ENCODE data around the gene ASPRV1.
"Not testable (repeated sequence)": the region's sequence is repeated elsewhere in the genome, so short reads cannot be mapped to it uniquely, and the experiment has no call there.

Gene ASPRV1

DNA sequence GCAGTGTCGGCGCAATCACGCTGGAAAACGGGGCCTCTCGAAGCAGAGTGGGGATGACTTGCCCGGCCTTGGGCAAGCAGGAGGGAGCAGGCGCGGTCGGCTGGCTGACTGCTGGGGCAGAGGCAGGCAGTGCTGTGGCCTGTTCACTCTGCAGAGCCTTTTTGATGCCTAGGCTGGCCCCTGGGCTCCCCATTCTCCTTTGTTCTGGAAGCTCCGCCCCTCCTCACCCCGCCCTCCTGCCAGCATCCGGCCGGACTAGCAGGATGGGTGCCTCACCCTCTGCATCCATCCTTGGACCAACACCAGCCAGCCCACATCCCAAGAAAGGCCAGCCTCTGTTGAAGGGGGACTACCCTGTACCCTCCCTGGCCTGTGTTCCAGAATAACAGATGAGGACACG is at the start of gene ASPRV1:
TSS of gene ASPRV1 (minus strand) at position 136 of the 400 bp plus-strand sequence. CDS start 195 bp downstream, outside the sequence.
- DNase-seq: no peak

DNA sequence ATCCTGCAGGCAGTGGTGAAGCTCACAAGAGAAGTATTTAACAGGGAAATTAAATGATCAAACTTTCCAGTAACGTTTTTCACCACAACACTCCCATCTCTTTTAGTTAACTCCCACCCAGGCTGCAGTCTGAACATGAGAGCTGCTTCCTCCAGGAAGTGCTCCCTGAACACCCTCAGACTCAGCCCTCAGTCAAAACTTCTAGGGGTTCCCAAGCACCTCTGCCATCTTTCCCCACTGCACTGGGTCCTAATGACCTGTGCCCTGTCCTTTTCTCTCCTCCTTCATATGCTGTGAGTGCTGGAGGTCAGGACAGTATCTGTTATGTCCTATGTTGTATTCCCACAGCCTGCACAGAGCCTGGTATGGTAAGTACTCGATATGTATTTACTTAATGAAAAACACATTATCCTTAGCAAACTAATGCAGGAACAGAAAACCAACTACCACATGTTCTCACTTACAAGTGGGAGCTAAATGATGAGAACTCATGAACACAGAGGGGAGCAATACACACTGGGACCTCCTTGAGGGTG is 49.2 kb upstream of the ASPRV1 start:
- DNase-seq: no peak

DNA sequence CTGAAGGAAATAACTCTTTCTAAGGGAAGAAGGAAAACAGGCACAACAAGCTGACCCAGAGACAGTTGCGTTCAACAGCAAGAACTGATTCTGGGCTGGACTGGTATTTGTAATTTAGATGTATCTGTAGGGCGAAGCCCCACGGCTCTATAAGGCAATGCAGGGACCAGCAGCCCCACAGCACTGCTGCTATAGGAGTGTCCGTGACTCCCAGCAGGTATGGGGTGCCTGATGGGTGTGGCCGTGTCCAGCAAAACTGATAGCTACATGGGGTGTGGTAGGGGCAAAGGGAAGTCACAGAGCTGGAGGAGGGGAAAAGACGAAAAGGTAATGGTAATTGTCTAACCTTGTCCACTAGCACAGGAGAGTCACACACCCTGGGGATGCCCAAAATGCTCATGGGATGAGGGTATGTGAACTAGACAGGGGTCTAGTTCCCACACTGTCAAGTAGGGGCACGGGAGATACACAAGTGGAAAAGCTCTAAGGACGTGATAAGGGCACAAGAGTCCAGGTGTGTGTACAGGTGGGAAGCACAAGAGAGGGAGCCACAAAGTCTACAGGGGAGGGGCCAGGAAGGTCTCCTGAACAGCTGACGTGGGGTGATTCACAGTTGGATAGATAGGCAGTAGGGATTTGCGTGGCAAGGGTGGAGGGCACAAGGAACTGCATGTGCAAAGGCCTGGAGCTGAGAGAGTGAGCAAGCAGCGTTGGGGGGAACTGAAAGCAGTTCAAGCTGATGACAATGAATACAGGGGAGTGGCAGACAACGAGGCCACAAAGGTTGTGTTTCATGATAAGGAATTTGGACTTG is 48.5 kb upstream of the ASPRV1 start:
- DNase-seq: no peak

DNA sequence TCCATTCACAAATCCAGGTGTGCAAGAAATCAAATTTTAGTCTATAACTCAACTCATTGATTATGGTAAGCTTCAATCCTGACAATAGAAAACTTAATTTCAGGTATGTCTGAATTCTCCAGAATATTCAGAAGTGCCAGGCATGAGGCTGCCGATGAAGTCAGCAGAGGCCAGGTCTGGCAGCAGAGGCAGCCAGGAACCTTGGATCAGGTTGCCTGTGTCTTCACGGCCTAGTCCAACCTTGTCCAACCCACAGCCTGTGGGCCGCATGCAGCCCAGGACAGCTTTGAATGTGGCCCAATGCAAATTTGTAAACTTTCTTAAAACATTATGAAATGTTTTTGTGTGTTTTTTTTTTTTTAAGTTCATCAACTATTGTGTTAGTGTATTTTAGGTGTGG is 46.9 kb upstream of the ASPRV1 start:
- no peak for DNase-seq

DNA sequence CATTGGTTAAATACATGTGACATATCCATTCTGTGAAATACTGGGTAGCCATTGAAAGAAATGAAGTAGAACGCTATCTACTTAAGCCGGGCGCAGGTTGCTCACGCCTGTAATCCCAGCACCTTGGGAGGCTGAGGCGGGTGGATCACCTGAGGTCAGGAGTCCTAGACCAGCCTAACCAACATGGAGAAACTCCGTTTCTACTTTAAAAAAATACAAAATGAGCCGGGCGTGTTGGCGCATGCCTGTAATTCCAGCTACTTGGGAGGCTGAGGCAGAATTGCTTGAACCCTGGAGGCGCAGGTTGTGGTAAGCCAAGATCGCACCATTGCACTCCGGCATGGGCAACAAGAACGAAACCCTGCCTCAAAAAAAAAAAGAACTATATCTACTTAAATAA is 45.7 kb upstream of the ASPRV1 start:
- DNase-seq: no peak

DNA sequence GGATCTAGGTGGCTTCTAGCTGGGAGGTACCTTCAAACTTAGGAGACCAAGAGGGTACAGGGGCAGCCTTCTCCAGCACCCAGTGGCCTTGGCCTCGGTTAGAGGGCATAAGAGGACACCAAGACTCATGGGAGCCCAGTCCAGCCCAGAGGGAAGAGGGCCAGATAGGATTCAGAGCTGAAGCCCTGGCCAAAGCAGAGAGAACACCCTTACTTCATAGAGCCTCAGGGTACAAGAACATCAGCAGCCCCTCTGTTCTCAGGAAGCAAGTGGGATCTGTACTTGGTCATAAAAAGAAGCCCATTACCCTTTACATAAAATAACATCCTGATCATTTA is 45.0 kb upstream of the ASPRV1 start:
- no peak for DNase-seq

DNA sequence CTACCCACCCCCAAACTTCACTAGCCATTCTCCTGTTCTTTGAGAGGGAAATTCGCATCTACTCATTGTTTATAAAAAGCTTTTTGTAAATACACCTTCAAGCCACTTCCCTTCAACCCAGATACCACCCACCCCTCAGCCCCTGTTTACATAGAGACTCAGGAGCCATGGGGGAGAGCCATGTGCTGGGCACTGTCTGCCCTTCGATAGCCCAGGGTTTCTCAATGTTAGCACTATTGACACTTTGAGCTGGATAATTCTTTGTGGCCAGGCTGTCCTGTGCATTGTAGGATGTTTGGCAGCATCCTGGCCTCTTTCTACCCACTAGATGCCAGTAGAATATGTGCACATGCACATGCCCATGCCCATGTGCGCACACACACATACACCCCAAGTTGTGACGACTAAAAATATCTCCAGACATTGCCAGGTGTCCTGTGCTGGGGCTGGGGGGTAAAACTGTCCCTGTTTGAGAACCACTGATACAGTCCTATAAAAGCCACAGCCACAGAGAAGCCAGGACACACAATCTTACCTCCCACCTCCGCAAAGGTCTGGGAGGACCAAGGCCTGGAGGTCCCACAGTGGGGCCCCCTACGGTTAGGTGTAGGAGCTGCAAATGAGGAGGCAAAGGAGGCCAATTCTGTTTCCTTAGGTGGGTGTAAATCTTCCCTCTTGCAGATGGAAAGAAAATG is 44.5 kb upstream of the ASPRV1 start:
- no peak for DNase-seq

DNA sequence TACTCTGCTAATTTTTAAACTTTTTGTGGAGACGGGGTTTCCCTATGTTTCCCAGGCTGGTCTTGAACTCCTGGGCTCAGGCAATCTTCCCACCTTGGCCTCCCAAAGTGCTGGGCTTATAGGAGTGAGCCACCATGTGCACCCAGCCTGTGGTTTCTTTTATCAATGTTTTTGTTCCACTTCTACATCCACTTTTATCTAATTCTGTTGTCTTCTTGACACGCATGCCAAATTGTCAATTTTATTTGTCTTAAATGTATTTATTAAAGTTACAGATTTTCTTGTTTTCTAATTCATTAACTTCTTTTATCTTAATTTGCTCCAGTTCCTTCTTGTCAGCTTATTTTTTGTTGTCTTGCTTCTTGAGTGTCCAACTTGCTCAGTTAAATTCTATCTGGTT is 43.8 kb upstream of the ASPRV1 start:
- no peak for DNase-seq

DNA sequence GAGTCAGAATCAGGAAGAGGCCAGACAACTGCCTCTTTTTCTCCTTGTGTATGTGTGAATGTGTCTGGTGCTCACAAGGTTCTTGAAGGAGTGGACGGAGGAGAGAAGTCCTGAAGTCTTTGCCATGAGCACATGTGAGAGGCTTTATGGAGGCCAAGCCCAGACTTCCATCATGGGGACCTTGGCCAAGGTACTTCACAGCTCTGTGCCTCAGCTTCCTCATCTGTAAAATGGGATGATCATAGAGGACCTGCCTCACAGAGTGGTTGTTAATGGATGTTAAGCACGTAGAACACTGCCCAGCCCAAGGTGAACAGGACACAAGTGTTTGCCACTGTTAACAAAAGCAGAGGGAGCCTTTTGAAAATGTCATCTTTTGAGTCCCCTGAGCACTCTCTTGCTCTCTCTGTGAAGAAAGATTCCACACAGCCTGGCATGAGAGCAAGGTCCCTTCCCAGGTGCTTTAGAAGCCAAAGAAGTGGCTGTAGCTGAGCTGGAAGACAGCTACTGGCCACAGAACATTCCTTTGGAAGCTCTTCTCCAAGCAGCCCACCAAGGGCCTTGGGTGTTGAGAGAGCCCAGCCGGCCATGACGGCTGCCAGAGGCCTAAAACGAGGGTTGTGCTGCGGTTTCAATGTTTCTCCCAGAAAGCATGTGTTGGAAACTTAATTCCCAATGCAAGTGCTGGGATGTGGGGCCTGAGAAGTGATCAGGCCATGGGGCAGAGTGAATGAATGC is 41.8 kb upstream of the ASPRV1 start:
- no peak for DNase-seq

DNA sequence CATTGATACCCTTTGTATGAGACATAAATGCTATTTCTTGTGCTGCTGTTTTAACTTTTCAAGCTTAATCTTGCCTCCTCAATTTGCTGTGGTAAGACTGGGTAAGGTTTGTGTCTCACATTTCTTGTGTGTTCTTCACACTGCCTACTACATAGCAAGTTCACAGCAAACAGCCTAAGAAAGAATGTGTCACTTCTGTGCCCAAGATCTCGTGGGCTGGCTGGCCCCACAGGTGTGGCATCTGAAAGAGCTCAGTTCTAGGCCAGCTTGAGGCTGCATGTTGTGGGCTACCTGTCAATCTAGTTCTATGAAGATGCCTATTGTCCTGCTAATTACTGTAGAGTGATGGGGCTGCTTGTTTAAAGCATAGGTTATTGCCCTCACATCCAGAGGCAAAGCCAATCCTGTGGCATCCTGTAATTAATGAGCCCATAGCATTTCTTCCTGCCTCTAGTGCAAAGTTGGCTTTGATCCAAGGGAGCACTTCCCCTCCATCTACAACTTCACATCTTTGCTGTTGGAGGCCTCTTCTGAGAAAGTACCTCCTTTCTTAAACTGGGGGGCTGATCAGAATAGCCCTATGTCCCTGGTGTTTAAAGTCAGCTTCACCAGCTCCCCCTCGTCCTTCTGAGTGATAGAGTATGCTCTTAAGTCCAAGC is 40.9 kb upstream of the ASPRV1 start:
- DNase-seq: no peak

DNA sequence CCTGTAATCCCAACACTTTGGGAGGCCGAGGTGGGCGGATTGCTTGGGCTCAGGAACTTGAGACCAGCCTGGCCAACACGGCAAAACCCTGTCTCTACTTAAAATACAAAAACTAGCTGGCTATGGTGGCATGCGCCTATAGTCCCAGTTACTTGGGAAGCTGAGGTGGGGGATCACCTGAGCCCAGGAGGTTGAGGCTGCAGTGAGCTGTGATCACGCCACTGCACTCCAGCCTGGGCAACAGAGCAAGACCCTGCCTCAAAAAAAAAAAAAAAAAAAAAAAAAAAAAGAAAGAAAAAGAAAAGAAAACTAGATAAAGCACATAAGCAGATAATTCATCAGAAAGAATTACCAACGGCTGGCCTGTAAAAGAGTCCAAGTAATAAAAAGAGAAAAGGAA is 39.1 kb upstream of the ASPRV1 start:
- DNase-seq: not testable (repeated sequence)

DNA sequence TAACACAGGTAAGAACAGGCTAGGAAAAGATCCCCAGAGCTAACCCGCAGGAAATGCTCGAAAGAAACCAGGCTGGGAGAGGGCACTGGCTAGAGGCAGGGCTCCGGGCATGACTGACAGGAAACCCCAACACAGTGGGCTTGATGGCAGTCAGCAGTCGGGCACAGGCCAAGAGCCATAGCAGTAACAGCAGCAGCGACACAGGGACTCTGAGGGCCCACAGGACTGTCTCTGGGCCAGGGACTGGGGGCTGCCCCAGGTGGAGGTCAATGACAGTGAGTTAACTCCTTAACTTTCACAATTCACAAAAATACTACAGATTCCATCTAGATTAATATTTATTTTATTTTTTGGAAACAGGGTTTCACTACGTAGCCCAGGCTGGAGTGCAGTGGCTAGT is 37.3 kb upstream of the ASPRV1 start:
- DNase-seq: no peak

DNA sequence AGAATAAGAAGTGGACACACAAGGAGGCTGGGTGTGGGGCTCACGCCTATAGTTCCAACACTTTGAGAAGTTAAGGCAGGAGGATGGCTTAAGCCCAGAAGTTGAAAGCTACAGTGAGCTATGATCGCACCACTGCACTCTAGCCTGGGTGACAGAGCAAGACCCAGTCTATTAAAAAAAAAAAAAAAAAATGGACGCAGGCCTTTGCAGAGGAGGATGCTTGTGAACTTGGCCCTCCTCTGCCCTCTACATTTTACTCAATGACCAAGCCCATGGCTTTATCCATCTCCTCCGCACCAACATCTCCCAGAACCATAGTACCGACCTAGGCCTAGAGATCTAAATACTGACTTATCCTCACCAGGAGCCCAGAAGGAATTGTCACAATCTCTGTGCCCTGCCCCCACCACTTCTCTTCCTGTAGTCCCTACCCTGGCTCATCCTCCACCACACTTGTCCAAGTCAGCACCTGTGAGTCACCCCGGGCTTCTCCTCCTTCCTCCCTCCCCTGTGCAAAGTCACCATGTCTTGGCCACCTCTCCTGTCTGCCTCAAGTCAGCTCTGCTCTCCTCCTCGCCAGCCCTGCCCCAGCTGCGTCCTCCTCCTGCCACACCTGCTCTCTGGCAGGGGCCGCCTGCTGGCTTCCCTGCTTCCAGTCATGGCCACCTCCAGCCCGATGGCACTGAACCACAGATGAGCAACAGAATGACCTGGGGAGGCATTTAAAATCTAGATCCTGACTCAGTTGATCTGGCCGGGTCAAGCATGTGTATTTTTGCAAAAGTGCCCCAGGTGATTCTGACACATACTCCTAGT is 35.8 kb upstream of the ASPRV1 start:
- DNase-seq: no peak

DNA sequence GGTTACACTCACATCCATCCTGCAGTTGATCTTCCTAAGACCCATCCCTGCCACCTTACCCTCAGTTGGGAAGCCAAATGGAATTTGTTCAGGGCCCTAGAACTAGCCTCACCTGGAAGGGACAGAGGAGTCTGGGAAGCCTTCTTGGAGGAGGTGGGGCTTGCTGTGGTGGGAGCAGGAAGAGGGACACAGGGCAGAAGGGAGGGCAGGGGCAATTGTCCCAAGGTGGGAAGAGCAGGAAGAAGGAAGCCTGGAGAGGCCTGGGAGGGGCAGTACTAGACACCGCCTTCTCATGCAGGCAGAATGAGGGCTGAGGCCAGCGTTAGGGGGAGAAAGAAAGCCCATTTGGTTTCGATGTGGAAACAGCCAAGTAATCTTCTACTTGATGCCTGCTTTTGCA is 34.1 kb upstream of the ASPRV1 start:
- no peak for DNase-seq

DNA sequence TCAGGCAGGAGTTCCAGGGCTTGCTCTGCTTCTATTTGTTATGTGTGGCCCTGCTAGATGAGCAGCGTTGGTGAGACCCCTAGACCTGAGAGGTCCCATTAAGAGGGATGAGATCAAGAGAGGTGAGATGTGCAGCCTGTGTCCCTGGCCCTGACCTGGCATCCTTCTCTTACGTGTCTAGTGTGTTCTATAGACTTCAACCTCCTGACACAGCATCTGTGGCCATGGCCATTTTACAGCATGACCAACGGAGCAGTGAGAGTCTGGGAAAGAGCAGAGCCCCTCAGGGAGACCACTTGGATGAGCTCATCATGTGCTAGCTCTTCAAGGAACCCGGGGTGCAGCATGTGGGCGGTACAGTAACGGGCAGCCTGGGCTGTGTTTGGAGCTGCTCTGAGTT is 32.7 kb upstream of the ASPRV1 start:
- DNase-seq: no peak

DNA sequence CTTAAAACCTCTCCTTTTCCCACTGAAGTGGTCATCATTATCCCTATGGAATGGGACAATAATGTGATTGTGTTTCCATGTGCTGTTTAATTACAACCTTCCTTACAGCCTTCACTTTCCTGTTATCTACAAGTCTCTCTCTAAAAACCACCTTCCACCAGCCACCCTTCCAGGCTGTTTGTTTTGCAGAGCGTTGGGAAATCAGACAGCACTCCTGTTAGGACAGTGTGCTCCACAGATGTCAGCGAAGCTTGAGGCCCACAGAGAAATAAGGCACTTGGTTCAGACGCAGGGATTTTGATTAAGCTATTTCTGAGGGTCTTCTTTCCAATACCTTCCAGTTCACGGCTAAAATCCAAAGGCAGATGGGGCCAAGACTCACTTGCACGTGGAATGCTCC is 32.3 kb upstream of the ASPRV1 start:
- DNase-seq: no peak

DNA sequence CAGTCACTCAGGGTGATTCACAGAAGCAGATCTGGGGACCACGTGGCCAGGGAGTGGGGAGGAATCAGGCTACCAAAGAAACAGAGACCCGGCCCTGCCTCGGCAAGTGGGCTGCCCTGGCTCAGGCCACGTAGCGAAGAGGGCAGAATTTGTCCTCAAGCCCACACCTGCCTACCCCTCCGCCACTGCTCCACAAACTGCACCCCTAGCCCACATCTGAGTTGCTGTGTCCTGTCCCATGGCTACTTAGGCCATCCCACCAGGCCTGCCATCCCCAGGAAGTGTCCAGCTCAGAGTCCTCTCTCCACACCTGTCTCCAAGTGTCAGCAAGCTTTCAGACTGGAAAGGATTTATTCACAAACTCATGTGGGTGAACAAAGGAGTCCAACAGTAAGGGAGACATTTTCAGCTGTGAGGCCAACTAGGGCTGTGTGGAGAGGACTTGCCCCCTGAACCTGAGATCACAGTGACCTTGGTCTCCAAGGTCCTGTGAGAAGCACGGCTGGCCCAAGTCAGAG is 31.7 kb upstream of the ASPRV1 start:
- no peak for DNase-seq

DNA sequence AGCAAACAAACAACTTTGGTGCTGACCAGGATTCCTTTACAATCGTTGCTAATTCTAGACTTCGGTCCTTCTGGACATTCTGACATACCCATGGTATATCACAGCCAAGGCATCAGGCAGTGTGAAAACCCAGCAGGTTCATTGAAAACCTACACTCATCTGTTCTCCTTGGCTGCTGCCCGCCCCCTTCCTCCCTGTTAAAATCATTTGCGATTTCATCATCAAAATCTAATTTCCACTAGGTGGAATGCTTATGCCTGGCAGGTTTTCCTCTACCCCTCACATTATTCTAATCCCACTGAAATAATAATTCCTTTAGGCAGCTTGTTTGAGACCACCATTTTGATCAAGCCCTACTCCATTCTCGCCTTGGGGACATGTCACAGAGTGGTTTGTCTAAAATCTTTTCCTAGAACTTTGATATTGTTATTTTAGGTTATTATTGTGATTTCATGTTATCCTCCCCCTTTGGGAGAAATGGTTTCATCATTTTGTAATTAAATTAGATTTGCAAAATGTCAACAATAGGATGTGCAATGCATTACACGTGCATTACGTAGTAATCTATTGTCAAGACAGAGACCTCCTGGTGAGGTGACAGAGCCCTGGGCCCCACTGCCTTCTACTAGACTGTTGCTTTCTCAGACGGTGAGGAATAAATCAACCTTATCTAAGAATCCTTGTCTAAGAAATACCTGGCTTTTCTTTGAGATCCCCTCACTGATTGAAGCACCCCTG is 31.0 kb upstream of the ASPRV1 start:
- no peak for DNase-seq

DNA sequence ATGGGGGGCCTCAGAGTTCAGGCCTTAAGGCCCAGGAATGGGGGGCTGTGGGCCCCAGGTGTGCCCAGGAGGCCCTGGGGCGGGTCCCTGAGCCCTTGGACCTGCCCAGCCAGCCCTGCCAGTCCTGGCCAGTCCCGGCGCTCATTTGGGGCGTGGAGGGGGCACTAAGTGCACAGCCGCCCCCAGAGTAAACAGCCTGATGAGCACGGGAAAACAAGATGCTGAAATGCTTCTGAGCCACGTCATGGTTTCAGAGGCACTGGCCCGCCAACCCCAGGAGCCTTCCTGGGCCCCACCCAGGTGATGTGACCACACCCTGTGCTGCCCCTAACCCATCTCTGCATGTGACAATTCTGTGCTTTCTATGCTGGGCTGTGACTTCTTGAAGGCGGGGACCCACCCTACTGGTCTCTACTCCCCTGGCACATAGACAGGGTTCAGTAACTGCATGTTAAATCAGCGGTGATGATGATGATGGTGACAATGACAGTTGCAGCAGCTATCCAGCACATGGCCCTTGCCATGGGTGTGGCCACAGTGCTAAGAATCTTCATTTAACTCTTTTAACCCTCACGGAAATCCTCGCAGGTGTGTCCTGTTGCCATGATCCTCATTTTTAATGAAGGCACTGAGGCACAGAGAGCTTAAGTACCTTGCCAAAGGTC is 28.1 kb upstream of the ASPRV1 start:
- DNase-seq: no peak

DNA sequence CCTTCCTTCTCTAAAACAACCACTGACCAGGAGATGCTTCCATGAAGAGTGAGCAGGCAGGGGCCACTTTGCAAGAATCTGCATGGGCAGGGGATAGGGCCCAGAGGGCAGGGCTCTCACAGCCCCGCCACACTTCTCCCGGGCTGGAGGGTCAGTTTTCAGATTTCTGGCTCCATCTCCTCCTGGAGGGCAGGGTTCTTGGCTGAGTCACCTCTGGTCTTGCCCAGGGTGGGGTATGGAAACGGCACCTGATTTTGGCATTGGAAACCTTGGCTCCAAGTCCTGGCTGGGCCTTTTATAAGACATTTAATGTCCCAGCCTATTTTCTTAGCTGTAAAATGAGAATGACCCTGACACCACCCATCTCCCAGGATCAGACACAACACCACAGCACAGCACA is 27.6 kb upstream of the ASPRV1 start:
- no peak for DNase-seq
